ENCODE measurements around the gene ATG13.
A peak's percentile ranks its signal among the peaks of the same experiment; 100 is the strongest.

GRCh38 chr11:46649180-46649738 is 31.9 kb downstream of the ATG13 start:
- no peak for TF ChIP-seq POLR2A (IDR thresholded peaks at IDR 0.05)
- TF ChIP-seq, protein P1, sequence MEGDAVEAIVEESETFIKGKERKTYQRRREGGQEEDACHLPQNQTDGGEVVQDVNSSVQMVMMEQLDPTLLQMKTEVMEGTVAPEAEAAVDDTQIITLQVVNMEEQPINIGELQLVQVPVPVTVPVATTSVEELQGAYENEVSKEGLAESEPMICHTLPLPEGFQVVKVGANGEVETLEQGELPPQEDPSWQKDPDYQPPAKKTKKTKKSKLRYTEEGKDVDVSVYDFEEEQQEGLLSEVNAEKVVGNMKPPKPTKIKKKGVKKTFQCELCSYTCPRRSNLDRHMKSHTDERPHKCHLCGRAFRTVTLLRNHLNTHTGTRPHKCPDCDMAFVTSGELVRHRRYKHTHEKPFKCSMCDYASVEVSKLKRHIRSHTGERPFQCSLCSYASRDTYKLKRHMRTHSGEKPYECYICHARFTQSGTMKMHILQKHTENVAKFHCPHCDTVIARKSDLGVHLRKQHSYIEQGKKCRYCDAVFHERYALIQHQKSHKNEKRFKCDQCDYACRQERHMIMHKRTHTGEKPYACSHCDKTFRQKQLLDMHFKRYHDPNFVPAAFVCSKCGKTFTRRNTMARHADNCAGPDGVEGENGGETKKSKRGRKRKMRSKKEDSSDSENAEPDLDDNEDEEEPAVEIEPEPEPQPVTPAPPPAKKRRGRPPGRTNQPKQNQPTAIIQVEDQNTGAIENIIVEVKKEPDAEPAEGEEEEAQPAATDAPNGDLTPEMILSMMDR (IDR thresholded peaks at IDR 0.05) = no peak
- no peak for TF ChIP-seq EP300 (IDR thresholded peaks at IDR 0.05)
- TF ChIP-seq POLR2AphosphoS5 (IDR thresholded peaks at IDR 0.05) = peak in 1 of 3 donors; percentile 25
